HepG2 (cell line): ENCODE results near the gene APPBP2.

Experiments
- ATF7 ChIP-seq, 2 experiments: fragments of 450-650 bp in 1 of 2; sonication (generic) in 1 of 2; formaldehyde crosslinking in 1 of 2; IDR thresholded peaks; 2 replicates each; pipeline versions ENCODE4 v1.4.0 to v1.6.1; 2016 to 2020; ENCODE audit warnings: antibody characterized with exemption in 1 of 2, mild to moderate bottlenecking in 1 of 2, missing genetic modification reagents in 1 of 2
- CSRNP1 ChIP-seq: sonication (generic); formaldehyde crosslinking; IDR thresholded peaks from 2 replicates; pipeline ENCODE4 v1.8.1; 2023; ENCODE audit warnings: mild to moderate bottlenecking, missing genetic modification reagents
- CTCF ChIP-seq: sonication (generic); formaldehyde crosslinking; IDR thresholded peaks from 2 replicates; pipeline ENCODE4 v1.5.0; 2020; ENCODE audit warnings: mild to moderate bottlenecking, missing genetic modification reagents, moderate library complexity
- EP300 ChIP-seq, 3 experiments: sonication (generic) in 1 of 3; formaldehyde crosslinking in 1 of 3; IDR thresholded peaks; 2 replicates each; pipeline versions ENCODE4 v1.5.1 to v1.6.1; 2011 to 2020; ENCODE audit warnings: low read depth in 2 of 3, low read length in 2 of 3, borderline replicate concordance in 1 of 3, improper control_type of control experiment in 1 of 3, mild to moderate bottlenecking in 1 of 3, missing genetic modification reagents in 1 of 3, moderate library complexity in 1 of 3
- ESRRA ChIP-seq: sonication (generic); formaldehyde crosslinking; IDR thresholded peaks from 2 replicates; pipeline ENCODE4 v1.5.1; 2020; ENCODE audit warnings: mild to moderate bottlenecking, low read depth, missing genetic modification reagents
- EZH2 ChIP-seq: conservative IDR thresholded peaks from 2 replicates; pipeline ENCODE4 v1.6.1; 2012; ENCODE audit warnings: mild to moderate bottlenecking, low read depth, low read length, moderate library complexity
- MXD4 ChIP-seq: IDR thresholded peaks from 2 replicates; pipeline ENCODE4 v1.6.1; 2016; ENCODE audit warnings: mild to moderate bottlenecking, missing biosample characterization, missing genetic modification reagents
- PBX3 ChIP-seq: sonication (generic); formaldehyde crosslinking; IDR thresholded peaks from 2 replicates; pipeline ENCODE4 v1.8.1; 2023; ENCODE audit warnings: missing genetic modification reagents, inconsistent platforms, borderline replicate concordance
- POLR2A ChIP-seq, 2 experiments: IDR thresholded peaks; 2 replicates each; pipeline ENCODE4 v1.6.1; 2011; ENCODE audit warnings: low read depth in 2 of 2, low read length in 2 of 2, mild to moderate bottlenecking in 1 of 2, moderate library complexity in 1 of 2; ENCODE audit not compliant: insufficient read depth in 1 of 2
- SP1 ChIP-seq, 2 experiments: fragments of 450-650 bp in 1 of 2; sonication (generic) in 1 of 2; formaldehyde crosslinking in 1 of 2; IDR thresholded peaks; 2 replicates each; pipeline versions ENCODE4 v1.4.0 to v1.6.1; 2016 to 2020; ENCODE audit warnings: missing genetic modification reagents in 1 of 2
- SRSF9 ChIP-seq: fragments of 200-400 bp; formaldehyde crosslinking; IDR thresholded peaks from 2 replicates; pipeline ENCODE4 v1.6.1; 2018; ENCODE audit warnings: borderline replicate concordance, mild to moderate bottlenecking, low read depth, low read length; ENCODE audit not compliant: insufficient read depth, poor library complexity, severe bottlenecking
- ZNF513 ChIP-seq: sonication (generic); formaldehyde crosslinking; conservative IDR thresholded peaks from 2 replicates; pipeline ENCODE4 v1.5.0; 2020; ENCODE audit warnings: missing genetic modification reagents
- ZNF598 ChIP-seq: sonication (generic); formaldehyde crosslinking; IDR thresholded peaks from 2 replicates; pipeline ENCODE4 v1.5.1; 2020; ENCODE audit warnings: mild to moderate bottlenecking, missing genetic modification reagents, borderline replicate concordance
- ZNF737 ChIP-seq: sonication (generic); formaldehyde crosslinking; IDR thresholded peaks from 2 replicates; pipeline ENCODE4 v1.5.0; 2020; ENCODE audit warnings: missing genetic modification reagents, mild to moderate bottlenecking, borderline replicate concordance

- TF ChIP-seq SRSF9 (no peak), SP1 (IDR thresholded peaks at IDR 0.05) (no peak), SP1 (CRISPR knock-in tag; IDR thresholded peaks at IDR 0.05) (no peak), CTCF (CRISPR knock-in tag) (no peak), EZH2 (no peak), ZNF598 (CRISPR knock-in tag) (no peak), PBX3 (CRISPR knock-in tag) (no peak), ESRRA (CRISPR knock-in tag) (no peak), ATF7 (IDR thresholded peaks at IDR 0.05) (no peak), ATF7 (CRISPR knock-in tag; IDR thresholded peaks at IDR 0.05) (no peak), ZNF737 (CRISPR knock-in tag) (no peak), CSRNP1 (CRISPR knock-in tag) (no peak), POLR2A (IDR thresholded peaks at IDR 0.05; ENCODE audit: insufficient read depth in 1 of 2, low read depth in 2 of 2, low read length in 2 of 2) (no peak), ZNF513 (CRISPR knock-in tag) (no peak), EP300 (IDR thresholded peaks at IDR 0.05; ENCODE audit: low read depth in 2 of 2, low read length in 2 of 2) (no peak), EP300 (CRISPR knock-in tag; IDR thresholded peaks at IDR 0.05; ENCODE audit: borderline replicate concordance) (no peak), MXD4 (CRISPR knock-in tag) (no peak)
Observed at GRCh38 chr17:60510031-60510430, 16.0 kb downstream of the APPBP2 start.
